IMR-90 (cell line): ENCODE measurements around the gene NEXMIF. TPM values are rescaled to one million over a fixed set of nuclear protein-coding genes. Genes with fewer than 3 reads are reported as not detected.

Source experiments
- ATAC-seq: fragments of 200-7000 bp; cut with Tn5 transposase; 2 replicates; pipeline ENCODE4 v1.9.1; 2020; ENCODE audit warnings: low read depth, mild to moderate bottlenecking, moderate library complexity
- BruUV-seq: library from RNA; stranded (reverse); fragments of 400-500 nt; replicated peaks from 2 replicates; lab custom pipeline; 2021; lab: Mats Ljungman, UMichigan
- CTCF ChIA-PET: fragments of 300-600 bp; formaldehyde crosslinking; extraction: SDS; loops from one replicate; lab custom pipeline; 2021; ENCODE audit warnings: antibody characterized with exemption; lab: Yijun Ruan, JAX
- POLR2A ChIA-PET: fragments of 300-600 bp; sonication (Branson Sonifier 250); formaldehyde crosslinking; loops from one replicate; lab custom pipeline; 2022; ENCODE audit warnings: antibody characterized with exemption; ENCODE audit not compliant: unreplicated experiment; lab: Charles Lee
- DNase-seq: peaks from one replicate; pipeline ENCODE4 v3.0.0; 2013
- H2AFZ ChIP-seq: replicated peaks from 2 replicates; pipeline ENCODE3; 2013; ENCODE audit warnings: low read length, mild to moderate bottlenecking; ENCODE audit not compliant: poor library complexity
- H2AK5ac ChIP-seq: 2 replicates; pipeline ENCODE4 v1.6.1; 2013; ENCODE audit warnings: low read depth, low read length, inconsistent platforms
- H2AK9ac ChIP-seq: replicated peaks from 2 replicates; pipeline ENCODE3; 2013; ENCODE audit warnings: mild to moderate bottlenecking, low read depth, low read length, moderate library complexity; ENCODE audit not compliant: poor library complexity
- H2BK120ac ChIP-seq: 2 replicates; pipeline ENCODE4 v1.6.1; 2013; ENCODE audit warnings: low read depth, low read length, inconsistent platforms
- H2BK15ac ChIP-seq: 3 replicates; pipeline ENCODE4 v1.6.1; 2013; ENCODE audit warnings: low read depth, low read length, inconsistent platforms
- H2BK20ac ChIP-seq: 2 replicates; pipeline ENCODE4 v1.6.1; 2013; ENCODE audit warnings: low read depth, mild to moderate bottlenecking, inconsistent platforms, low read length, moderate library complexity
- H2BK5ac ChIP-seq: 2 replicates; pipeline ENCODE4 v1.6.1; 2013; ENCODE audit warnings: mild to moderate bottlenecking, low read depth, low read length, inconsistent platforms; ENCODE audit not compliant: poor library complexity, severe bottlenecking
- H3K14ac ChIP-seq: replicated peaks from 2 replicates; pipeline ENCODE4 v1.6.1; 2013; ENCODE audit warnings: low read depth, low read length, inconsistent platforms
- H3K18ac ChIP-seq: 2 replicates; pipeline ENCODE4 v1.6.1; 2013; ENCODE audit warnings: low read depth, low read length, control low read depth
- H3K23ac ChIP-seq: 2 replicates; pipeline ENCODE4 v1.6.1; 2013; ENCODE audit warnings: low read depth, low read length, inconsistent platforms
- H3K27ac ChIP-seq: 2 replicates; pipeline ENCODE4 v1.5.1; 2013; ENCODE audit warnings: mild to moderate bottlenecking, control low read depth, low read length; ENCODE audit not compliant: insufficient read depth
- H3K27me3 ChIP-seq: 2 replicates; pipeline ENCODE4 v1.6.1; 2013; ENCODE audit warnings: low read length; ENCODE audit not compliant: control insufficient read depth, insufficient read depth
- H3K36me3 ChIP-seq: 2 replicates; pipeline ENCODE4 v1.6.1; 2013; ENCODE audit warnings: low read length, mixed read lengths; ENCODE audit not compliant: control insufficient read depth, insufficient read depth
- H3K4ac ChIP-seq: 2 replicates; pipeline ENCODE4 v1.6.1; 2013; ENCODE audit warnings: low read depth, low read length, inconsistent platforms
- H3K4me1 ChIP-seq: 2 replicates; pipeline ENCODE4 v1.6.1; 2013; ENCODE audit warnings: low read length, mixed read lengths; ENCODE audit not compliant: control insufficient read depth, insufficient read depth
- H3K4me2 ChIP-seq: 2 replicates; pipeline ENCODE4 v1.6.1; 2013; ENCODE audit warnings: low read depth, mild to moderate bottlenecking, control low read depth, low read length, moderate library complexity
- H3K4me3 ChIP-seq: 2 replicates; pipeline ENCODE4 v1.5.1; 2013; ENCODE audit warnings: low read depth, mild to moderate bottlenecking, control low read depth, low read length, moderate library complexity; ENCODE audit not compliant: insufficient read depth
- H3K56ac ChIP-seq: 2 replicates; pipeline ENCODE4 v1.6.1; 2013; ENCODE audit warnings: low read length, inconsistent platforms; ENCODE audit not compliant: insufficient read depth; ENCODE audit errors: extremely low read depth
- H3K79me1 ChIP-seq, 2 experiments: 2 replicates each; pipeline ENCODE4 v1.6.1; 2013; ENCODE audit warnings: low read length in 2 of 2, inconsistent platforms in 1 of 2, low read depth in 1 of 2
- H3K9ac ChIP-seq: 2 replicates; pipeline ENCODE4 v1.6.1; 2013; ENCODE audit warnings: low read depth, low read length, control low read depth
- H3K9me1 ChIP-seq: 2 replicates; pipeline ENCODE4 v1.6.1; 2013; ENCODE audit warnings: low read length, inconsistent platforms; ENCODE audit not compliant: insufficient read depth
- H3K9me3 ChIP-seq: 2 replicates; pipeline ENCODE4 v1.6.1; 2013; ENCODE audit warnings: low read length; ENCODE audit not compliant: control insufficient read depth, insufficient read depth
- H4K20me1 ChIP-seq: 2 replicates; pipeline ENCODE4 v1.6.1; 2013; ENCODE audit warnings: low read length, inconsistent platforms; ENCODE audit not compliant: insufficient read depth
- H4K5ac ChIP-seq: 2 replicates; pipeline ENCODE4 v1.6.1; 2013; ENCODE audit warnings: mild to moderate bottlenecking, low read depth, low read length, control low read depth
- H4K8ac ChIP-seq, 2 experiments: 2 replicates each; pipeline ENCODE4 v1.6.1; 2013; ENCODE audit warnings: low read depth in 2 of 2, low read length in 2 of 2, control low read depth in 1 of 2, inconsistent platforms in 1 of 2
- H4K91ac ChIP-seq: 2 replicates; pipeline ENCODE4 v1.6.1; 2013; ENCODE audit warnings: low read depth, low read length, inconsistent platforms; ENCODE audit not compliant: insufficient read depth
- BHLHE40 ChIP-seq: fragments of 150-350 bp; IDR thresholded peaks from 2 replicates; pipeline ENCODE4 v1.6.1; 2016; ENCODE audit warnings: mild to moderate bottlenecking, low read depth, low read length
- CHD1 ChIP-seq: IDR thresholded peaks from 2 replicates; pipeline ENCODE4 v1.6.1; 2012; ENCODE audit warnings: low read depth, low read length, improper control_type of control experiment
- CTCF ChIP-seq: conservative IDR thresholded peaks from 2 replicates; pipeline ENCODE4 v1.5.1; 2012; ENCODE audit warnings: mild to moderate bottlenecking, low read depth, low read length, improper control_type of control experiment
- ELK1 ChIP-seq: fragments of 150-350 bp; IDR thresholded peaks from 2 replicates; pipeline ENCODE4 v1.6.1; 2016; ENCODE audit warnings: low read depth, mild to moderate bottlenecking, low read length, moderate library complexity, borderline replicate concordance
- FOS ChIP-seq: fragments of 150-350 bp; IDR thresholded peaks from 2 replicates; pipeline ENCODE4 v1.6.1; 2016; ENCODE audit warnings: low read depth, low read length
- MAFK ChIP-seq: IDR thresholded peaks from 2 replicates; pipeline ENCODE4 v1.6.1; 2012; ENCODE audit warnings: low read depth, low read length, improper control_type of control experiment
- MAZ ChIP-seq: IDR thresholded peaks from 2 replicates; pipeline ENCODE4 v1.6.1; 2012; ENCODE audit warnings: low read depth, mild to moderate bottlenecking, low read length, improper control_type of control experiment, moderate library complexity, borderline replicate concordance
- NFE2L2 ChIP-seq: fragments of 150-350 bp; IDR thresholded peaks from 2 replicates; pipeline ENCODE4 v1.6.1; 2016; ENCODE audit warnings: low read depth, mild to moderate bottlenecking, low read length
- POLR2A ChIP-seq: IDR thresholded peaks from 2 replicates; pipeline ENCODE4 v1.6.1; 2012; ENCODE audit warnings: mild to moderate bottlenecking, low read depth, low read length
- RAD21 ChIP-seq: IDR thresholded peaks from 2 replicates; pipeline ENCODE4 v1.6.1; 2012; ENCODE audit warnings: low read length, improper control_type of control experiment
- RCOR1 ChIP-seq: IDR thresholded peaks from 2 replicates; pipeline ENCODE4 v1.6.1; 2012; ENCODE audit warnings: mild to moderate bottlenecking, low read length, improper control_type of control experiment; ENCODE audit not compliant: insufficient replicate concordance
- SMC3 ChIP-seq: fragments of 150-350 bp; IDR thresholded peaks from 2 replicates; pipeline ENCODE4 v1.6.1; 2016; ENCODE audit warnings: low read depth, mild to moderate bottlenecking, antibody characterized with exemption, low read length, moderate library complexity
- WGBS, 2 experiments: methylation state at CpG; one replicate each; pipeline versions ENCODE4 v1.1.5 to v1.1.7; 2013; ENCODE audit warnings: missing lambda C conversion rate in 2 of 2; ENCODE audit not compliant: insufficient read length in 1 of 2; ENCODE audit errors: extremely low coverage in 2 of 2; 5-methylcytosine and 5-hydroxymethylcytosine counted together
- dilution Hi-C: fragments of 300-500 bp; cut with HindIII; formaldehyde crosslinking; loops from one replicate; pipeline ENCODE4 v1.14.3; 2018; ENCODE audit warnings: low sequenced_read_pairs; ENCODE audit not compliant: unreplicated experiment
- in situ Hi-C: fragments of 300-500 bp; cut with MboI; formaldehyde crosslinking; loops from 3 replicates; pipeline ENCODE4 v1.14.3; 2019; ENCODE audit warnings: low sequenced_read_pairs, inconsistent platforms, mixed read lengths
- intact Hi-C: fragments of 100-400 bp; cut with micrococcal nuclease; formaldehyde crosslinking; loops from 2 replicates; pipeline ENCODE4 v1.10.0; 2022
- polyA plus RNA-seq, 3 experiments: library from polyadenylated mRNA; depleted of rRNA; stranded (reverse); fragments of >200 nt; gene quantifications; 2 replicates each; pipeline ENCODE4 v1.2.3, GENCODE V29; 2012; ENCODE audit warnings: low replicate concordance in 1 of 3
- total RNA-seq: library from RNA; depleted of rRNA; stranded (reverse); fragments of >200 nt; gene quantifications from 2 replicates; pipeline ENCODE4 v1.2.3, GENCODE V29; 2012

The NEXMIF gene
- total and polyA plus RNA-seq, 2 of the 4 experiments (the other 2 are of a cell fraction), result not detected

- no TSS peak for BruUV-seq
- H3K4me2 ChIP-seq, result no peak overlapping the region
- H3K23ac ChIP-seq, result no peak overlapping the region
- dilution Hi-C loops, result no loop called here
- in situ Hi-C loops, result no loop called here
- no peak overlapping the region for H3K4ac ChIP-seq
- H3K79me1 ChIP-seq, result no peaks in the 10 kb centered on the region
- H2BK120ac ChIP-seq, result no peak overlapping the region
- H3K18ac ChIP-seq, result no peak overlapping the region
- H3K56ac ChIP-seq, result no peak overlapping the region
- H2AK9ac ChIP-seq, result no peak overlapping the region
- ChIA-PET CTCF (interaction anchor here (0.5 kb wide), 1 partner anchor 652 kb away, joined by 3 read pairs; no protein-coding TSS in a partner anchor), POLR2A (no interaction called here)
- TF ChIP-seq NFE2L2 (no peak), RCOR1 (no peak), CTCF (no peak), RAD21 (no peak), CHD1 (no peak), BHLHE40 (no peak), MAZ (no peak), ELK1 (no peak), MAFK (no peak), FOS (no peak), SMC3 (no peak), POLR2A (no peak)
- H2AFZ ChIP-seq, result peak overlapping the region; percentile 61
- H4K20me1 ChIP-seq, result no peaks in the 10 kb centered on the region
- H3K36me3 ChIP-seq, result no peaks in the 10 kb centered on the region
- H3K9me1 ChIP-seq, result no peaks in the 10 kb centered on the region
- H2BK5ac ChIP-seq, result no peak overlapping the region
- H3K9me3 ChIP-seq, result peaks cover 3% of the 10 kb centered on the region; the same call in 1 of the 2 replicates
- H2BK15ac ChIP-seq, result no peak overlapping the region
- no peak for DNase-seq
- H4K5ac ChIP-seq, result no peak overlapping the region
- intact Hi-C loops, result no loop called here
- H3K14ac ChIP-seq, result no peak overlapping the region
- 46% methylated on average over 38 of the region's 51 CpGs; no CpG with 5 or more reads in 1 of the 2 experiments for WGBS, 2 experiments
- no peak overlapping the region for H3K27ac ChIP-seq
- H3K4me1 ChIP-seq, result no peaks in the 10 kb centered on the region
- H2BK20ac ChIP-seq, result no peak overlapping the region
- H3K4me3 ChIP-seq, result no peak overlapping the region
- peaks cover 12% of the 10 kb centered on the region for H3K27me3 ChIP-seq
- ATAC-seq, result no peak
- no peak overlapping the region for H3K9ac ChIP-seq
- H4K8ac ChIP-seq, result no peak overlapping the region
- H2AK5ac ChIP-seq, result no peak overlapping the region
- no peak overlapping the region for H4K91ac ChIP-seq
Measured at GRCh38 chrX:74923942-74924448, 1.3 kb downstream of the NEXMIF start.
